ENCODE results near the gene OXSR1.

OXSR1 gene

DNA sequence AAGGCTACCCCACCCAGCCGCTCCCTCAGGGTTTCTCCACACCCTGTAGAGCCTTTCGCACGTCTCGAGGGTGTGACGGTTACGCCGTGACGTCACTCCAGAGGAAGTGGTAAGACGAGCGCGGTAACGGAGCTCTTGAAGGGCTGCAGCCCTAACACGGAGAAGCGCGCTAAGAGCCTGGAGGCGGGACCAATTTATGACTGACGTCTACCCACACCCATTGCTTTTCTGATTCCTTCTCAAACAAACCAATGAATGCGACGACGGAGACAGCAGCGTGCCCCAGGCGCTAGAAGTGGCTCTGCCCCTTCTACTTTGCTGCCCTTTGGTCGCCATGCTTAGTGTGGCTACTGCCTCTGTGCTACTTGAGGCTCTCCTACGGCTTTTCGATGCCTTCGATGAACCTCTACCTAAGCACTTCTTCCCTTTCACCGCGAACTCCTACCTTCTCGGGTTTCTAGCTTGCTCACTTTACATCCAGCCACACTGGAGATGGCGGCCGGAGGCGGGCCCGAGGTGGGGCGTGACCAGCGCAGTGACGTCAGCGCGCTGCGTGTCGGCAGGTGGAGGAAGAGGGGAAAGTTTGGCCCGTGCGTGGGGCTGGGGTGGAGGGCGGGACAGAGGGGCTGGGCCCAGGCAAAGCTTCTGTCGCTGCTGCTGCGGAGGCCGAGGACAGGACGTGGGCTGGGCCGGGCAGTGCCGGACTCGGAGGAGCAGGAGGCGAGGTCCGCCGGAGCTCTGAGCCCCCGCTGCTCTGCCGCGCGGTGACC lies at the start of gene OXSR1:
Gene OXSR1 (plus strand): TSS at position 586 of the 770 bp plus-strand sequence. CDS start 340 bp downstream, outside the sequence.
- peak; percentile 91 for DNase-seq (ENCODE audit: low read depth)

GRCh38 chr3:38115645-38116427 lies 49.5 kb upstream of the OXSR1 start:
- DNase-seq (ENCODE audit: low read depth) = no peak

GRCh38 chr3:38116471-38117162 lies 48.7 kb upstream of the OXSR1 start:
- no peak for DNase-seq (ENCODE audit: low read depth)

DNA sequence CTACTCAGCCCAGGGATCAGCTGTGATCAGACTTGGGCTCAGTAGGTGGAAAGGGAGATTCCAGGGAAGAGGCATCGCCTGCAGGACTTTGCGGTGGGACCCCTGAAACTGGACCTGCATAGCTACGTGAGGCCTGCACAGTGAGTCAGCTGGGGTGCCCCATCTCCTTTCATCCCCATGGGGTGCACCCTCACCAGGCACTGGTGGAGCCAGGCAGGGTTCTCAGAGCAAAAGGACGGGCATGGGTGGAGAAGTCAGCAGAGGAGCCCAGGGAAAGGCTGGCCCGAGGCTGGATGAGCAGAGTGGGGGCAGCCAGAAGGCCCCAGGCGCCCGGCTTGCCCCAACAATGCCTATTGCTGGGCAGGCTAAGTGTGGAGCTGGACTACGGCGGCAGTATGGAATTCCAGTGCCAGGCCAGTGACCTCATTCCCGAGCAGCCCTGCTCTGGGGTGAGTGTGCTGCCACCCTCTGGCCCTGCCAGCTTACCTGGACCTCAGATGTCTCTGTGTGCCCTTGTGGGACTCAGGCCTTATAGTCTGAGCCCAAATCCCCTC lies 48.1 kb upstream of the OXSR1 start:
- no peak for DNase-seq (ENCODE audit: low read depth)

GRCh38 chr3:38117748-38118420 lies 47.5 kb upstream of the OXSR1 start:
- DNase-seq (ENCODE audit: low read depth) = peak; percentile 67

DNA sequence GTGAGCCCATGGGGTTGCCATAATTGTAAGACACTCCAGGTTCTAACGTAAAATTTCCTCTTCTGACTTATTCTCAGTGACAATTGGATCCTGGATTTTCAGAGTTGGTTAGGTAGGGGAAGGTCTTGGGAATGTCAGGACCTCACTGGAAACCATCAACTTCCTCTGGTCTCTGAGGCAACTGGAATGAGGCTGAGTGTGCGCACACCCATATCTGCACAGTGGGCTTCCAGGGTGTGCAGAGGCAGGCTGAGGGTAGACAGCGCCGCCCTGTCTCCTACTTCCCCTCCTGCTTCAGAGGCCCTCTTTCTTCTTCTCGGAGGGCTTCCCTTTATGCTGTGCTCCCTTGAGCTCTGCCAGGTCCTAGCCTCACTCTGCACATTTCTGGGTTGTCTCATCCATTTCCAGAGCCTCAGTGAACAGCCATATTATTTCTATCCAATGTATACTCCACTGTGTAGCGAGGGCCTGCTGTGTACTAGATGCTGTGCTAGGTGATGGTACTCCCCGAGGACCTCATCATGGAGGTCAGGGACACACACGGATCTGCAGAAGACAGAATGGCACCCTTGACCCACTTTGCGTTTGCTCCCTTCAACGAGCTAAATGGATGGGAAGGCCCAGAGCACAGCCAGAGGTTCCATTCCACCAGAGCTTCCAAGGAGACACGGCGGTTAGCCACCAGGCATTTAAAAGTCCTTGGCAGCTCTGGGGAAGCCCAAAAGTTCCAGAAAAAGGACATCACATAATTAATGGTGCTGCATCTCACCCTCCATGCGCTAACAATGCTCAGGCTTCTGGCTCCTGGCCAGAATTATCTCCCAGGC lies 46.7 kb upstream of the OXSR1 start:
- DNase-seq (ENCODE audit: low read depth) = no peak

DNA sequence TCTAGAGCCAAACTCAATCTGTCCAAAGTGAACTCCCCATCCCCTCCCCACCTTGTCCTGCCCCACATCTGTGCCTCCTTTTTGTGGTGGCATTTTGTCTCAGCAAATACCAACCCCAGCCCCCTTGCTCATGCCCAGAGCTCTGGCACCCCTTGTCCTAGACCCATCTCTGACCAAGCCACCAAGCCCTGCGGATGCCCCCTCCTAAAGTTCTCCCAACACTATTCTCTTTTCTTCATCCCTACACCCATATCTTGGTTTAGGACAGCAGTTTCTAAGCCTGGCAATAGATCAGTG lies 46.1 kb upstream of the OXSR1 start:
- no peak for DNase-seq (ENCODE audit: low read depth)

DNA sequence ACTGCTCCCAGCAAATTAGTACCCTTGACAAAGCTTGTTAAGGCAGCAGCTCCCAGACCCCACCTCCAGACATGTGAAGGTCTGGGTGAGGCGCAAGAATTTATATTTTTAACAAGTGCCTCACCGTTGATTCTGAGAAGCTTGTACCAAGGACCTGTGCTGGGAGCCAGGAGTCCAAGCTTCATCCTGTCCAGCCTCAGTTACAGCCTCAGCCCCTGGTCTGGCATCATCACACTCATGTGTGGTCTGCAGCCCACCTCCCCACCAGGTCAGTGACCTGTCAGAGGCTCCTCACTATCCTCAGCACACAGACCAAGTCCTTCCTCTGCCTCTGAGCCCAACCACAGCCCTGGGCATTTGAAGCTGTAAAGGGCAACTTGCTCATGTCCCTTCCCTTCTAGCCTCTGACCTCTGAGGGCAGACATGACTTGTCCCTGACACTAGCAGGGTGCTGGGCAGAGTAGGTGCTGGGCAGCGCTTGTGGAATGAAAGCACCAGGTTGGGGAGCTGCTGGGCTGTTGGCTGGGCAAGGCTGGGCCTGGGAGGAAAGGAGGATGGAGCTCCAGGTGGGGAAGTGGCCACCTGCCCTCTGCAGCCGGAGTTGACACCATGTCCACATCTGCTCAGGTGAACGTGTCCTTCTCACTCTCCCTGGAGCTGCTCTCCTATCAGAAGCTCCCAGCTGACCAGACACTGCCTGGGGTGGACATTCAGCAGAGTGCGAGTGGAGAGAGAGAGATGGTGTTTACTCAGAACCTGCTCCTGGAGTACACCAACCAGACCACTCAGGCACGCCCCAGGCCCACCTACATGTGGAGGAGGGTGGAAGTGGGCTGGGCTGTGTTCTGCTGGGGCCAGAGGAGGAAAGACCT lies 45.3 kb upstream of the OXSR1 start:
- no peak for DNase-seq (ENCODE audit: low read depth)

GRCh38 chr3:38120693-38121450 lies 44.5 kb upstream of the OXSR1 start:
- no peak for DNase-seq (ENCODE audit: low read depth)

- no peak for DNase-seq (ENCODE audit: low read depth)
Observed at GRCh38 chr3:38121451-38121831, 43.9 kb upstream of the OXSR1 start.

GRCh38 chr3:38121832-38122461 lies 43.4 kb upstream of the OXSR1 start:
- no peak for DNase-seq (ENCODE audit: low read depth)

GRCh38 chr3:38122712-38123290 lies 42.5 kb upstream of the OXSR1 start:
- DNase-seq (ENCODE audit: low read depth) = no peak

DNA sequence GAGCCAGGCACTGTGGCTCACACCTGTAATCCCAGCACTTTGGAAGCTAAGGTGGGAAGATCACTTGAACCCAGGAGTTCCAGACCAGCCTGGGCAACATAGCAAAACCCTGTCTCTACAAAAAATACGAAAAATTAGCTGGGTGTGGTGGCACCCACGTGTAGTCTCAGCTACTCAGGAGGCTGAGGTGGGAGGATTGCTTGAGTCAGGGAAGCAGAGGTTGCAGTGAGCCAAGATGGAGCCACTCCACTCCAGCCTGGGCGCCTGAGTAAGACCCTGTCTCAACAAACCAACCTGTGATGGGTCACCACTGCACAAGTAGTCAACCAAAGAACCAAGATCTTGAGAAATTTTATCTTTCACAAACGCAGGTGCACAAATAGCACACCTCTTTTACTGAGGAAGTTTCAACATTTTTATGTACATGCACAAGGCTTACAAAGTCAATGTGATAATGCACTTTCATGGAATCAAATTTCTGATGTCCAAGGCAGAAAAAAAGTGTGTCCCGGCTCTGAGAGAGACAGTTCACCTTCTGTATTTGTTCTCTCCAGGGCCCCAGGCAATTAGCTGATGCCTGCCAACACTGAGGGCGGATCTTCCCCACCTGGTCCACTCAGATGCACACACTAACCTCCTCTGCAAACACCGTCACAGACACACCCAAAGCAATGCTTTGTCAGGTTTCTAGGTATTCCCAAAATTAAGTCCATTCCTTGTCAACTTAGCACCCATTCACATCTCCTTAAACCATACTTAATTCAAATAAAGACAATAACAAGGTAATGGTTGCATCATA lies 40.8 kb upstream of the OXSR1 start:
- no peak for DNase-seq (ENCODE audit: low read depth)

- no peak for DNase-seq (ENCODE audit: low read depth)
Observed at GRCh38 chr3:38125305-38126120, 39.8 kb upstream of the OXSR1 start.

- DNase-seq (ENCODE audit: low read depth) = no peak
Observed at GRCh38 chr3:38126121-38126892, 39.0 kb upstream of the OXSR1 start.

All from activated T-cell treated with anti-CD3 and anti-CD28 coated beads for 1 hour (primary cell).